ENCODE data around the gene CCDC120.

Gene CCDC120

GRCh38 chrX:49058794-49059193 lies at the start of gene CCDC120:
TSS of gene CCDC120 (plus strand) at chrX:49058999. CDS start at chrX:49062042, 3,043 bp downstream.
- DNase-seq, result no peak

- no peak for DNase-seq
These were observed 39.7 kb upstream of the CCDC120 start for GRCh38 chrX:49019050-49019449.

GRCh38 chrX:49019599-49020249 lies 39.1 kb upstream of the CCDC120 start:
- peak; percentile 7 for DNase-seq

- no peak for DNase-seq
These were observed 28.9 kb upstream of the CCDC120 start for GRCh38 chrX:49029876-49030275.

DNA sequence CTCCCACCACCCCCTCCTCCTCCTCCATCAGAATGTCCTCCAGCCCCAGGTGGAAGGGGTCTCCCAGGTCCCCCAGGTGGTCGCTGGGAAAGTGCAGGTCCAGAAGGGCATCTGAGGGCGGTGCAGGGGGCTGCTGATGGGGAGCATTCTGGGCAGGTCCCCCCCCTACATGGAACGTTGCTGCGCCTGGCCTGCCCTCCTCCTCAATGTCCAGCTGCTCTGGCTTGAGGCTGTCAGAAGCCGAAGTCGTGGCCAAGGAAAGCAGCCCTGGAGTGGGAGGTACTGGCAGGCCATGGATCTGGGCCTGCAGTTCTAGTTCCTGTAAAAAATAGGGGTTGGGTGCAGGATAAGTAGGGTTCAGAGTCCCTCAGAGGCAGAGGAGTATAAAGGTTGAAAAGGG lies 28.5 kb upstream of the CCDC120 start:
- DNase-seq, result no peak

DNA sequence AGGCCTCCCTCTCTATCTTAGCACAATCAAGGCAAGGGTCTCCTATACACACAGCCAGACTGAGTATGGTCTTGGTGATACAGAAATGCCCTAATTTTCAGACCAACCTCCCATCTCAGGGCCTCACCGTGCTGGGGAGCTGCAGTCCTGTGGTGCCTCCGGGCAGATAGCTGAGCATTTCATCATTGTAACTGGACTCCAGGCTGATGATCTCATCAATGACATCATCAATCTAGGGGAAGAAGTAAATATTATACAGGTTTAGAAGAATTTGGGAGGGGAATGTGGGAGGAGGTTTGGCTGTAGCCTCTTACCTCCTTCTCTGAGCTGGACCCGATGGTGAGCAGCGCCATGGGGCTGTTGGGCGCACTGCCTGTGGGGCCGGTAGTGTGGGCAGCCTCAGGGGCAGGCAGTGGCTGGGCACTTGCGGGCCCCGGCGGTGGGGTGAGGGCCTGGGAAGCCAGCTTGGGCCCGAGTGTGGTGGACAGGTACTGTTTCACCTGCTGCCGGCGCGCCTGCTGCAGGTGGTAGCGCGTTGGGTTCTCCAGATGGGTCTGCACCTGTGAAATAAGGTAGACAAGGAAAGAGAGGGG lies 20.8 kb upstream of the CCDC120 start:
- DNase-seq, result peak; percentile 14

- peak; percentile 79 for DNase-seq
These were observed 19.0 kb upstream of the CCDC120 start for GRCh38 chrX:49039598-49040375.

DNA sequence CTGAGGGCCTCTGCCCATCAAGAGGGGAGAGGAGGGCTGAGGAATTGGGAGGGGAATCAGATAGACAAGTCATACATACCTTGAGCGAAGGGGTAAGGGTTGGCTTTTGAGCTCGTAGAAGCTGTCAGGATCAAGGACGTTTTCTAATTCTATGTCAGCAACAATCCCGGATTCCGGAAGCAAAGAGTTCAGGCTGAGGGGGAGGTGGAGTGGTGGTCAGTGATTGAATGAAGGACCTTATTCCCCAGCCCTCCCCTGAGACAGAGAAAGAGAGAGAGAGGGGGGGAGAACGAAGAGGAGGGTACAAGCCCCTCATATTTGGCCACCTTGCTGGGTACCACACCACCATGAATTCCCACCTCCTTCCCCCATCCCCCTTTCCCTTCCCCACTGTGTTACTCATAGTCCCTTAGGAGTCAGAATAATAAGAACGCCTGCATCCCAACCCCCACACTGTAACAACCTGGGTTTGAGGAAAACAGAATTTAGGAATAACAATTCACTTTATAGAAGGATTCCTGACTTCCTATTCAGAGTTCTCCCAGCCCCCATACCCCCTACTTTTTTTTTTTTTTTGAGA lies 18.3 kb upstream of the CCDC120 start:
- no peak for DNase-seq

DNA sequence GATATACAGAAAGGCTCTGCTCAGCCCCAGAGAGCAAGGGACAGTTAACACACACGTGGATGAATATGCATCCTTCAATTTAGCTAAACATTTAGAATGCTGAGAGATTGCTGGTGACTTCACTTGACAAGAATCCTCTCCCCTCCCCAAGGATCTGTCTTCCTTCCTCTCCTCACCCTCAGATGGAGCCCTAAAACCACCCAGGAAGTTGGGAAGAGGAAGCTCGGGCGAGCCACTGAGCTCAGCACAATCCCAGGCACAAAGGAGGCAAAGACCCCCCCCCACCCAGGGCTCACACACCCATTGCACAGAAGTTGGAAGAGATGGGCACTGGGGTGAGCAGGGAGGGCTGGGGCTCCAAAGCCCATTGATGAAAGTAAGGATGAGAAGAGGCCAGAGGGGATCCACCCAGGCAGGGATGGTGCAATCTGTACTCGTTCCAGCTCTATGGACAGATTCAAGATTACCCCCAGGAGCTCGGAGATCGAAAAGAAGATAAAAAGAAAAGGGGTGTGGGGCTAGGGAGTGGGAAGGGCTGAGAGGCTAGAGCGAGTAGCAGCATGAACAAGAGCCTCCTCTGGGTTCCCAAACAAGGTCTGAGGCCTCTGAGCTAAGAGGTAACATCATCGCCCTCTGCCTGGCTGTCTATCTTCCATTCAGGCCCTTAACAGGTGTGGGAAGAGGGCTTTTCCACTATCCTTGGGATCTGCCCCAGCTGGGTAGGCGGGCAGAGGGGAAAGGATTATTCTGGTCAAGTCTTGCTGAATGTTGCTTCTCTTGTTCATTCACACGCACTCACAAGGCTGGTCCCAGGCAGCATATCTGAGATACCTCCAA lies 16.8 kb upstream of the CCDC120 start:
- DNase-seq, result peak; percentile 18

- no peak for DNase-seq
These were observed 16.1 kb upstream of the CCDC120 start for GRCh38 chrX:49042581-49043219.

DNA sequence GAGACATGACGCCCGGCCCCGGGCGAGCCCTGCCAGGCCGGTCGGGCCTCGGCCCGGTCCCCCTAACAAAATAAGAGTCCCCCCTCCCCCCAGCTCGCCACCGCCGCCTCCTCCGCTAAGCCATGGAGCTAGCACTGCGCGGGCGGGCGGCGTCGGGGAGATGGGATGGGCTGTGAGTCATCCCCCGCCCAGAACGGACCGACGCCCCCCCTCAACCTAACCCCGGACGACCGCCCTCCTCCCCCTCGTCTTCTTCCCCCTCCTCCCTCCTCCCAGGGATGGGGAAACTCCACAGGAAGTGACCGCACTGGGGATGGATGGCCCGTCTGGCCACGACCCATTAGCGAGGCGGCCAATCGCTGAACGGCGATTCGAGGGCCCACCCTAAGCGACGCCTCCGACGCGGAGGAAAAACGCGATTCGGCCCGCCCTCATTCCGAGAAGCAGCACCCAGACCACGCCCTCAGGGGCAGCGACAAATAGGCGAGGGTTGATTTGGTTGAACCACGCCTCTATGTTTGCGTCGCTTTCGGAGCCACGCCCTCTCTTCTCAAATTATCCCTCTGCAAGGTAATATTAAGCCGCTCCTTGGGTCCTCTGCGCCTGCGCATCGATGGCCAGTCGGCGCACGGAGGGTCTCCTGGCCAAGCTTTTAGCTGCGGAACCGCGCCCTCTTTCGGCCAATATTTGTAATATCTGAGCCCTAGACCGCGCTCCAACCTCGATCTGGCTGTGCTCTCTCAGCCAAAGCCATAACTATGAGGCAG lies 15.4 kb upstream of the CCDC120 start, which contains the start of gene TFE3:
Gene TFE3 (minus strand): TSS at position 138 of the 767 bp plus-strand sequence. CDS start 131 bp downstream, at position 7.
- DNase-seq, result peak; percentile 97

DNA sequence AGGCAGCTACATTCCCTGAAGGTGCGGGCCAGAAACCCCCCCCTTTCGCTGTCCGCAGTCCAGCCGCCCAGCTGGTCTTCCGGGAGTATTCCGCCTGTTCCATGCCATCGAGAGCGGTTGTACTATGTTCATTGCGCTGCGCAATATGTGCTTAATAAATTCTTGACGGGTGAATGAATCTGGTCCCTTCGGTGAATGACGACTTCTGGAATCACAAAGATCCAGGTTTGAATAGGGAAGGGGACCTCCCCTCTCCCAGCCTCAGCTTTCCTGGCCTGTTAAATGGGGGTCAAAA lies 14.9 kb upstream of the CCDC120 start:
- no peak for DNase-seq

- peak; percentile 34 for DNase-seq
These were observed 5.4 kb upstream of the CCDC120 start for GRCh38 chrX:49053223-49054072.

- DNase-seq, result no peak
These were observed 4.6 kb upstream of the CCDC120 start for GRCh38 chrX:49054073-49054762.

- no peak for DNase-seq
These were observed 402 bp downstream of the CCDC120 start for GRCh38 chrX:49059201-49059600.

- no peak for DNase-seq
These were observed 884 bp downstream of the CCDC120 start for GRCh38 chrX:49059681-49060085.

- no peak for DNase-seq
These were observed 2.1 kb downstream of the CCDC120 start for GRCh38 chrX:49060914-49061313.

GRCh38 chrX:49061490-49061889 lies 2.7 kb downstream of the CCDC120 start:
- no peak for DNase-seq

DNA sequence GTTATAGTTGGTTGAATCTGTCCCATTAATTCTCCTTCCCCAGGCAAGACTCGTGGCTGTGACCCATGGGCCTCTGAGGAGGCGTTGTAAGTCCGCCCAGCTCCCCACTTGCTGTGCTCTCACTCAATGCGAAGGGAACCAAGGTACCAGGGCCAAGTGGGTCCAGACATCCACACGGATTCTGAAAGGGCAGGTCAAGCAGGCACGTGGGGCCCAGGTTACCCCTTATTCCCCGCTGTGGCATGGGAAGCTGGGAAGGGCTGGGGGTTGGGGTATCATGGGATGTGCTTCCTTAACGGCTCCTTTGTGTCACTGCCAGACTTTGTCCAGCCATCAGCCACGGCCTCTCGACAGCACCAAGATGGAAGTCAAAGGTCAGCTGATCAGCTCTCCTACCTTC lies 3.1 kb downstream of the CCDC120 start:
- no peak for DNase-seq

DNA sequence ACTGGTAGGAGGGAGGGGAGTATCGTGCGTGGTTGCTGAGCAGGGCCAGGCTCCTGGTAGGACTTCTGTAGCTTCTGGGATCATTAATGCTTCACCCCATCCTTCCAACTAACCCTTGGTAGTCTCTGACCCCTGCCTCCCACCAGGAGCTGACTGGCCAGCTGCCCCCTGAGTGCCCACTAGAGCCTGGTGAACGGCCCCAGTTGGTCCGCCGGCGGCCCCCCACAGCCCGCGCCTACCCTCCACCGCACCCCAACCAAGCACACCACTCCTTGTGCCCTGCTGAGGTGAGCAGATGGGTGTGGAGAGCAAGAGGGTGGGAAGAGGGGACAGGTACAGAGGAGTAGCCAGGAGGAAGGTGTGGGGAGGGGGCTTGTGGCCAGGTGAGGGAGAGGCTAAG lies 4.9 kb downstream of the CCDC120 start:
- no peak for DNase-seq

Measured in suppressor macrophage treated with lipopolysaccharide for 4 hours (primary cell).